ENCODE results near the gene MYL3. TPM values are rescaled to one million over a fixed set of nuclear protein-coding genes. Genes with fewer than 3 reads are reported as not detected.

Gene MYL3
- total and polyA plus RNA-seq, 2 of the 4 experiments (the other 2 are of a cell fraction): 0.09 TPM; not detected in 1

DNA sequence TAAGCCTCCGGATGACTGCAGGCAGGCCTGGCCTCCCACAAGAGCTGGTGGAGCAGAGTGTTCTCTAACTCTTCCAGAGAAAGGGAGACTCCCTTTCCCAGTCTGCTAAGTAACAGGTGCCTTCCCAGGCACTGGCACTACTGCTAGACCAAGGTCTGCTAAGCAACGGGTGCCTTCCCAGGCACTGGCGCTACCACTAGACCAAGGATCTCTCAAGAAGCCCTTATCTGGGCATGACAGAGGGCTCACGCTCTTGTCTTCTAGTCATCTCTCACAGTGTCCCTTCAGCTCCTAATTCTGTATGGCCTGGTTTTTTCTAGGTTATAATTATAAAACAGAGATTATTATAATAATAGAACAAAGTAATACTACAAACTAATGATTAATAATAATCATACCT lies 27.8 kb downstream of the MYL3 start:
- Histone ChIP-seq H2AFZ (replicated peaks; ENCODE audit: low read length, poor library complexity) (no peak overlapping the region), H3K4me3 (ENCODE audit: insufficient read depth, low read depth, low read length) (no peak overlapping the region), H3K56ac (ENCODE audit: extremely low read depth, insufficient read depth, low read length) (no peak overlapping the region), H3K9ac (ENCODE audit: low read depth, low read length) (no peak overlapping the region), H2BK5ac (ENCODE audit: low read depth, low read length, poor library complexity, severe bottlenecking) (no peak overlapping the region), H4K5ac (ENCODE audit: low read depth, low read length) (no peak overlapping the region), H2AK5ac (ENCODE audit: low read depth, low read length) (no peak overlapping the region), H3K14ac (replicated peaks; ENCODE audit: low read depth, low read length) (no peak overlapping the region), H3K18ac (ENCODE audit: low read depth, low read length) (no peak overlapping the region), H4K20me1 (ENCODE audit: insufficient read depth, low read length) (no peaks in the 10 kb centered on the region), H4K8ac (ENCODE audit: low read depth in 2 of 2, low read length in 2 of 2) (no peak overlapping the region), H3K9me1 (ENCODE audit: insufficient read depth, low read length) (no peaks in the 10 kb centered on the region), H2BK20ac (ENCODE audit: low read depth, low read length) (no peak overlapping the region), H3K27me3 (ENCODE audit: control insufficient read depth, insufficient read depth, low read length) (peaks cover 18% of the 10 kb centered on the region), H3K79me1 (ENCODE audit: low read depth in 1 of 2, low read length in 2 of 2) (no peaks in the 10 kb centered on the region), H2AK9ac (replicated peaks; ENCODE audit: low read depth, low read length, poor library complexity) (no peak overlapping the region), H3K4me1 (ENCODE audit: control insufficient read depth, insufficient read depth, low read length) (no peaks in the 10 kb centered on the region), H3K4me2 (ENCODE audit: low read depth, low read length) (no peak overlapping the region), H3K23ac (ENCODE audit: low read depth, low read length) (no peak overlapping the region), H2BK120ac (ENCODE audit: low read depth, low read length) (no peak overlapping the region), H3K4ac (ENCODE audit: low read depth, low read length) (no peak overlapping the region), H3K36me3 (ENCODE audit: control insufficient read depth, insufficient read depth, low read length) (no peaks in the 10 kb centered on the region), H4K91ac (ENCODE audit: insufficient read depth, low read depth, low read length) (no peak overlapping the region), H2BK15ac (ENCODE audit: low read depth, low read length) (no peak overlapping the region), H3K27ac (ENCODE audit: insufficient read depth, low read length) (no peak overlapping the region), H3K9me3 (ENCODE audit: control insufficient read depth, insufficient read depth, low read length) (peaks cover 11% of the 10 kb centered on the region)
- intact Hi-C loops (cut with micrococcal nuclease) (no loop called here), in situ Hi-C loops (cut with MboI; ENCODE audit: low sequenced_read_pairs) (no loop called here), dilution Hi-C loops (cut with HindIII; ENCODE audit: low sequenced_read_pairs, unreplicated experiment) (no loop called here)
- TF ChIP-seq, protein P1, sequence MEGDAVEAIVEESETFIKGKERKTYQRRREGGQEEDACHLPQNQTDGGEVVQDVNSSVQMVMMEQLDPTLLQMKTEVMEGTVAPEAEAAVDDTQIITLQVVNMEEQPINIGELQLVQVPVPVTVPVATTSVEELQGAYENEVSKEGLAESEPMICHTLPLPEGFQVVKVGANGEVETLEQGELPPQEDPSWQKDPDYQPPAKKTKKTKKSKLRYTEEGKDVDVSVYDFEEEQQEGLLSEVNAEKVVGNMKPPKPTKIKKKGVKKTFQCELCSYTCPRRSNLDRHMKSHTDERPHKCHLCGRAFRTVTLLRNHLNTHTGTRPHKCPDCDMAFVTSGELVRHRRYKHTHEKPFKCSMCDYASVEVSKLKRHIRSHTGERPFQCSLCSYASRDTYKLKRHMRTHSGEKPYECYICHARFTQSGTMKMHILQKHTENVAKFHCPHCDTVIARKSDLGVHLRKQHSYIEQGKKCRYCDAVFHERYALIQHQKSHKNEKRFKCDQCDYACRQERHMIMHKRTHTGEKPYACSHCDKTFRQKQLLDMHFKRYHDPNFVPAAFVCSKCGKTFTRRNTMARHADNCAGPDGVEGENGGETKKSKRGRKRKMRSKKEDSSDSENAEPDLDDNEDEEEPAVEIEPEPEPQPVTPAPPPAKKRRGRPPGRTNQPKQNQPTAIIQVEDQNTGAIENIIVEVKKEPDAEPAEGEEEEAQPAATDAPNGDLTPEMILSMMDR (conservative IDR thresholded peaks at IDR 0.05; ENCODE audit: low read depth, low read length): no peak
- TF ChIP-seq FOS (IDR thresholded peaks at IDR 0.05; ENCODE audit: low read depth, low read length) (no peak), MXI1 (IDR thresholded peaks at IDR 0.05; ENCODE audit: borderline replicate concordance, low read depth, low read length) (no peak), CHD1 (IDR thresholded peaks at IDR 0.05; ENCODE audit: low read depth, low read length) (no peak), NFE2L2 (IDR thresholded peaks at IDR 0.05; ENCODE audit: low read depth, low read length) (no peak), POLR2A (IDR thresholded peaks at IDR 0.05; ENCODE audit: low read depth, low read length) (no peak), RFX5 (IDR thresholded peaks at IDR 0.05; ENCODE audit: low read depth, low read length) (no peak), MAFK (IDR thresholded peaks at IDR 0.05; ENCODE audit: low read depth, low read length) (no peak), RCOR1 (IDR thresholded peaks at IDR 0.05; ENCODE audit: insufficient replicate concordance, low read length) (no peak)
- TF ChIP-seq, protein P2, sequence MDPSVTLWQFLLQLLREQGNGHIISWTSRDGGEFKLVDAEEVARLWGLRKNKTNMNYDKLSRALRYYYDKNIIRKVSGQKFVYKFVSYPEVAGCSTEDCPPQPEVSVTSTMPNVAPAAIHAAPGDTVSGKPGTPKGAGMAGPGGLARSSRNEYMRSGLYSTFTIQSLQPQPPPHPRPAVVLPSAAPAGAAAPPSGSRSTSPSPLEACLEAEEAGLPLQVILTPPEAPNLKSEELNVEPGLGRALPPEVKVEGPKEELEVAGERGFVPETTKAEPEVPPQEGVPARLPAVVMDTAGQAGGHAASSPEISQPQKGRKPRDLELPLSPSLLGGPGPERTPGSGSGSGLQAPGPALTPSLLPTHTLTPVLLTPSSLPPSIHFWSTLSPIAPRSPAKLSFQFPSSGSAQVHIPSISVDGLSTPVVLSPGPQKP (IDR thresholded peaks at IDR 0.05; ENCODE audit: borderline replicate concordance, low read depth, low read length): no peak
- ChIA-PET CTCF (no interaction called here), POLR2A (ENCODE audit: unreplicated experiment) (no interaction called here)
- no CpG with 5 or more reads among the region's 4 CpGs for WGBS, 2 experiments (ENCODE audit: extremely low coverage in 2 of 2, insufficient read length in 1 of 2)
- DNase-seq (no peak), ATAC-seq (ENCODE audit: low read depth) (no peak)
- no TSS peak for BruUV-seq (replicated peaks)
